ENCODE data around the gene BICDL1.

BICDL1 gene

GRCh38 chr12:120061575-120062214, 72.7 kb downstream of the BICDL1 start:
- FAIRE-seq: no peak
- DNase-seq (ENCODE audit: insufficient read length): no peak
- no peak for TF ChIP-seq POLR2AphosphoS5 (IDR thresholded peaks at IDR 0.05; ENCODE audit: low read depth, low read length)
- TF ChIP-seq POLR2A (IDR thresholded peaks at IDR 0.05; ENCODE audit: low read depth, low read length): no peak
- no peak for TF ChIP-seq TAF1 (IDR thresholded peaks at IDR 0.05; ENCODE audit: borderline replicate concordance, low read depth, low read length)

GRCh38 chr12:120062976-120063579, 74.0 kb downstream of the BICDL1 start:
- FAIRE-seq (no peak), DNase-seq (ENCODE audit: insufficient read length) (no peak)
- TF ChIP-seq POLR2A (IDR thresholded peaks at IDR 0.05; ENCODE audit: low read depth, low read length) (no peak), POLR2AphosphoS5 (IDR thresholded peaks at IDR 0.05; ENCODE audit: low read depth, low read length) (no peak), TAF1 (IDR thresholded peaks at IDR 0.05; ENCODE audit: borderline replicate concordance, low read depth, low read length) (no peak)

- TF ChIP-seq POLR2A (IDR thresholded peaks at IDR 0.05; ENCODE audit: low read depth, low read length) (no peak), TAF1 (IDR thresholded peaks at IDR 0.05; ENCODE audit: borderline replicate concordance, low read depth, low read length) (no peak), POLR2AphosphoS5 (IDR thresholded peaks at IDR 0.05; ENCODE audit: low read depth, low read length) (no peak)
- FAIRE-seq: no peak
- DNase-seq (ENCODE audit: insufficient read length): no peak
These were observed 75.3 kb downstream of the BICDL1 start for GRCh38 chr12:120064054-120064940.

DNA sequence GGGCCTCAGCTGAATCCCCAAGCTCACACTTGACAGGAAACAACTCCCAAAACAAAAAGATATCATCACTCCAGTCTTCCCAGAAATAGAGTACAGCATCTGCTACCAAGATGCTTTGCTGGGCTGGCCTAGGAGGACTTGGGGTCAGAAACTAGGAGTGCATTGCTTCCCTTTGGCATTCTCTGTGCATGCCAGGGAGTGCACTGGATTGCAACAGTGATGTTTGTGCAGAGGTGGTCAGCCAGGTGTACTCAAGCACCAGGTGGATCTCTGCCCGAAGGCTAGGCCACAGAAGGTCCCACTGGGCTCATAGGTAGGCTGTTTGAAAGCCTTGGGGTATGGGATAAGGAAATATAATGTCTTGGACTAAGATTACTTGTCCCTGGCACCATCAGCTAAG, 76.4 kb downstream of the BICDL1 start:
- FAIRE-seq: no peak
- DNase-seq (ENCODE audit: insufficient read length): no peak
- no peak for TF ChIP-seq POLR2A (IDR thresholded peaks at IDR 0.05; ENCODE audit: low read depth, low read length)
- no peak for TF ChIP-seq TAF1 (IDR thresholded peaks at IDR 0.05; ENCODE audit: borderline replicate concordance, low read depth, low read length)
- TF ChIP-seq POLR2AphosphoS5 (IDR thresholded peaks at IDR 0.05; ENCODE audit: low read depth, low read length): no peak

DNA sequence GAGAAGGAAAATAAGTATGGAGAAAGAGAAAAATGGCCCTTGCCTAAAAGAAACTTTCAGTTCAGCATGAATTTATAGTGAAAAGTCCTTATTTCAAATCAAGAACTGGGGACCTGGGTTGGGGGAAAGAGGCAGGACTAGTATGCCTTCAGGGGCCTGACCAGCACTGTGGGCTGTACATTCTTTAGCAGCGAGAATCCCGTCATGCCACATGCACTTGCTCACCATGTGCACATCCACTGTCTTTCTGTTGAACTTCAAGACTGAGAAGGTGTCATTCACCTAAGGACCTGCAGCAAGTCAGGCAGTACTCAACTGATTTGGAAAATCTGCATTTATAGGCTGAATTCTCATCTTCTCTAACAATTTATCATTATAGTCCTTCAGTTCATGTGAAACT, 77.3 kb downstream of the BICDL1 start:
- FAIRE-seq: no peak
- no peak for TF ChIP-seq TAF1 (IDR thresholded peaks at IDR 0.05; ENCODE audit: borderline replicate concordance, low read depth, low read length)
- TF ChIP-seq POLR2A (IDR thresholded peaks at IDR 0.05; ENCODE audit: low read depth, low read length): no peak
- no peak for TF ChIP-seq POLR2AphosphoS5 (IDR thresholded peaks at IDR 0.05; ENCODE audit: low read depth, low read length)
- no peak for DNase-seq (ENCODE audit: insufficient read length)

DNA sequence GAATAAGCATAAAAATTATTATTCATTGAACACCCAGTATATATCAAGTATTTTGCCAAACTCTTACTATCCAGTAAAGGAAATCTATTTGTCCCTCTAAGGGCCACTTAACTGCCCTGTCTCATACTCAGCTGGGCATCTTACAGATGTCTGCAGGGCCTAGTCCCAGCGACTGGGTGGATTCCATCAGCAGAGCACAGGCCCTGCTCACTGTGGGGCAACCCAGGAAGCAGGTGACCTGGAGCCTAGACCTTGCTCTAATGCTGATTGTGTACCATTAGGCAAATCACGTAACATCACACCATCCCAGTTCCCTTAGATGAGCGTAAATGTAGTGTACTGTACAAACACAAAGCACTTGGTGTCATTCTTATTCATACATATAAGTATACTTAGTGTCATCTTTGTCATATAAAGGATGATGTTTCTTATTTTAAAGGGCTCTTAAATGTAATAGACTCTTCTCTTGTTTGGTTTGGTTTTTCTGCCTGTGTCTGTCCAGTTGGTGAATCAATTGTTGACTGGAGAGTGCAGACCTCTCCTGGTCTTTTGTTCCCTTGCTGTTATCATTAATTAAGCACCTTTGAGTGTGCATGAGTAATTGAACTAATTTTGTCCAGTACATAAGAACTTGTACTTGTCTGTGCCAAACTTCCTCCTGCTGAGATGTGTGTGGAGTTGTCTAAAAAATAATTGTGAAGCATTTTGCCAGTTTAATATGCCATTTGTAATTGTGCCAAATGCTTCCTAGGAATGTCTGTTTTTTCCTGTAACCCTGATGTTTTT, 78.2 kb downstream of the BICDL1 start:
- DNase-seq (ENCODE audit: insufficient read length) (no peak), FAIRE-seq (no peak)
- no peak for TF ChIP-seq TAF1 (IDR thresholded peaks at IDR 0.05; ENCODE audit: borderline replicate concordance, low read depth, low read length)
- no peak for TF ChIP-seq POLR2A (IDR thresholded peaks at IDR 0.05; ENCODE audit: low read depth, low read length)
- TF ChIP-seq POLR2AphosphoS5 (IDR thresholded peaks at IDR 0.05; ENCODE audit: low read depth, low read length): no peak

DNA sequence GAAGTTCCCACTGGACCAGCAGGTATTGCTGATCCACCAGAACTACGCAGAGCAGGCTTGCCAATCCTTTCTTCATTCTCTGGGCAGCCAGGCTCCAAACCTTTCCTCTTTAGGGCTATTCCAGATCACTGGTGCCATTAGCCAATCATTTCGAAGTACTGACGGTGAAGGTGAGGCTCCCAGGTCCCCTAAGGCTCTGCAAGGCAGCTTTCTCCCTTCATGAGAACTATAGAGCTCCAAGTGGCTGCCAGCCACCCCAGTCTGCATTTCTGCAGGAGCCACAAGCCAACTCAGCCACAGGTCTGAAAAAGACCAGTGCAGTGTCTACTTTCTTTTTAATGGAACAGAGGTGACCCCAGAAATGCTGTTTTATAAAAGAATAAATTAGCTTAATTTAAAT, 78.9 kb downstream of the BICDL1 start:
- TF ChIP-seq POLR2A (IDR thresholded peaks at IDR 0.05; ENCODE audit: low read depth, low read length) (no peak), TAF1 (IDR thresholded peaks at IDR 0.05; ENCODE audit: borderline replicate concordance, low read depth, low read length) (no peak), POLR2AphosphoS5 (IDR thresholded peaks at IDR 0.05; ENCODE audit: low read depth, low read length) (no peak)
- DNase-seq (ENCODE audit: insufficient read length) (no peak), FAIRE-seq (no peak)

DNA sequence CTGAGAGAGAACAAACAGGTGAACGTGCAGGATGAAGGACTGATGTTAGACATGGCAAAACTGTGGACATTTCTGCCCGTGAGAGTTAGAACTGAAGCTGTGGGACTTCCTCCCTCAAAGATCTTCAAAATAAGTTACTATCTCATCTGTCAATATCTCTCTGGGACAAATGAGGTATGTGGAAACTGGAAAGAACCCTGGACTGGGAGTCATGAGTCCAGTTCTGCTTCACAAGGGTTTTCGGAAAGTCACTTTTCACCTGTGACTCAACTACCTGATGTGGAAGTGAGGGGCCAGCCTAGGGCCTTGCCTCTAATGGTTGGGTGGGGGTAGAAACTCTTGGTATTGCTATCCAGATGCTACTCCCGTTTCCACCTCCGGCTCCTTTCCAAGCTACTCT, 80.2 kb downstream of the BICDL1 start:
- no peak for DNase-seq (ENCODE audit: insufficient read length)
- no peak for FAIRE-seq
- TF ChIP-seq TAF1 (IDR thresholded peaks at IDR 0.05; ENCODE audit: borderline replicate concordance, low read depth, low read length) (no peak), POLR2A (IDR thresholded peaks at IDR 0.05; ENCODE audit: low read depth, low read length) (no peak), POLR2AphosphoS5 (IDR thresholded peaks at IDR 0.05; ENCODE audit: low read depth, low read length) (no peak)

DNA sequence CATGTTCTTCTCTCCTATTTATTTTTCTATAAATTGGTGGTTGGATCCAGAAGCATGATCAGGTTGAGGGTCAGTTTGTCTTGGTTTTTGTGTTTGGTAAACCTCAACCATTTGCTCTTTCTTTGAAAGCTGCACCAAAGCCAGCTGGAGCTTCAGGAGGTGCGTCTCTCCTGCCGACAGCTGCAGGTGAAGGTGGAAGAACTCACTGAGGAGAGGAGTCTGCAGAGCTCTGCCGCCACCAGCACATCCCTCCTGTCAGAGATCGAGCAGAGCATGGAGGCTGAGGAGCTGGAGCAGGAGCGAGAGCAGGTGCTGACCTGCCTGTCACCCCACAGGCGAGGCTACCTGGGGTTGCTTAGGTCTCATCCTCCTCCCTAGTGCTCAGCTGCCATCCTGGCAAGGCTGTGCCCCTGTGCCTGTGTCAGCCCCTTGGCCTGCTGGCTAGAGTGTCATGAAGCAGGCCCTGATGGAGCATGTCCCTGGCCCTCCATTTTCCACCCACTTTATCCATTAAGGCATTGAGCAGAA, 82.5 kb downstream of the BICDL1 start:
- TF ChIP-seq TAF1 (IDR thresholded peaks at IDR 0.05; ENCODE audit: borderline replicate concordance, low read depth, low read length): no peak
- TF ChIP-seq POLR2A (IDR thresholded peaks at IDR 0.05; ENCODE audit: low read depth, low read length): no peak
- TF ChIP-seq POLR2AphosphoS5 (IDR thresholded peaks at IDR 0.05; ENCODE audit: low read depth, low read length): no peak
- FAIRE-seq (no peak), DNase-seq (ENCODE audit: insufficient read length) (no peak)

DNA sequence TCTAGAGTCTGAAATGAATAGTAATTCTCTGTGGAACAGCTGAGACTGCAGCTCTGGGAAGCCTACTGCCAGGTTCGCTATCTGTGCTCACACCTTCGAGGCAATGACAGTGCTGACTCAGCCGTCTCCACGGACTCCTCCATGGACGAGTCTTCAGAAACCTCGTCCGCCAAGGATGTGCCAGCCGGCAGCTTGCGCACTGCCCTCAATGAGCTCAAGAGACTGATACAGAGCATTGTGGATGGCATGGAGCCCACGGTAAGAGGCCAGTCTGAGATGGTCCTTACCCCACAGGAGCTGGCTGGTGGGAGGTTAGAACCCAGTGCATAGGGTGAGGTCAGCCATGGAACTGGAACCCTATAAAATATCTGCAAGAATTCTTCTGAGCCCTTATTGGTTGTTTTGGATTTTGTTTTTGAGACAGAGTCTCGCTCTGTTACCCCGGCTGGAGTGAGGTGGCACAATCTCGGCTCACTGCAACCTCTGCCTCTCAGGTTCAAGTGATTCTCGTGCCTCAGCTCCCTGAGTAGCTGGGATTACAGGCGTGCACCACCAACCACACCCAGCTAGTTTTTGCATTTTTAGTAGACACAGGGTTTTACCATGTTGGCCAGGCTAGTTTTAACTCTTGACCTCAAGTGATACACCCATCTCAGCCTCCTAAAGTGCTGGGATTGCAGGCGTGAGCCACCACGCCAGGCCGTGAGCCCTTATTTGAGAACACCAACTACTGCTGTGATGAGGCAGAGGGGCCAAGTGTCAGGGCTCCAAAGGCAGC, 83.6 kb downstream of the BICDL1 start:
- no peak for DNase-seq (ENCODE audit: insufficient read length)
- FAIRE-seq: no peak
- TF ChIP-seq POLR2A (IDR thresholded peaks at IDR 0.05; ENCODE audit: low read depth, low read length) (no peak), POLR2AphosphoS5 (IDR thresholded peaks at IDR 0.05; ENCODE audit: low read depth, low read length) (no peak), TAF1 (IDR thresholded peaks at IDR 0.05; ENCODE audit: borderline replicate concordance, low read depth, low read length) (no peak)
